A549 (cell line): Measurements from ENCODE around the gene ALAS1. TPM values are rescaled to one million over a fixed set of nuclear protein-coding genes. Genes with fewer than 3 reads are reported as not detected.

Source experiments
- ATAC-seq, 2 experiments: fragments of 200-7000 bp in 1 of 2; fragments of >200 bp in 1 of 2; cut with Nextera tagmentation in 1 of 2; cut with Tn5 transposase in 1 of 2; 3 replicates each; pipeline versions ENCODE4 v1.8.0 to v1.9.1; 2018 to 2020; ENCODE audit warnings: mild to moderate bottlenecking in 1 of 2, moderate library complexity in 1 of 2
- CTCF ChIA-PET: fragments of 300-600 bp; sonication (Branson Sonifier 250); formaldehyde crosslinking; extraction: SDS; loops from one replicate; lab custom pipeline; 2021; ENCODE audit warnings: antibody characterized with exemption, inconsistent platforms; lab: Yijun Ruan, JAX
- POLR2A ChIA-PET: fragments of 350-600 bp; formaldehyde crosslinking; extraction: SDS; loops from one replicate; lab custom pipeline; 2021; ENCODE audit warnings: antibody characterized with exemption, inconsistent platforms; lab: Yijun Ruan, JAX
- DNase-seq, 2 experiments: peaks; one replicate each; pipeline versions ENCODE4 v3.0.0 to v3.0.0-alpha.2; 2011 to 2016; ENCODE audit warnings: low read depth in 1 of 2, low spot score in 1 of 2
- FAIRE-seq: peaks from 2 replicates; lab custom pipeline; 2011; peaks lifted over from hg19 to GRCh38; lab: Jason Lieb, UNC
- H3K27ac ChIP-seq, 2 experiments: fragments of >200 bp; sonication (Bioruptor Twin); formaldehyde crosslinking; 3 replicates each; pipeline ENCODE4 v1.5.1; 2016 to 2017
- H3K4me1 ChIP-seq: fragments of >200 bp; sonication (Bioruptor Twin); formaldehyde crosslinking; 3 replicates; pipeline ENCODE4 v1.6.1; 2016
- H3K4me2 ChIP-seq: fragments of >200 bp; sonication (Bioruptor Twin); formaldehyde crosslinking; 3 replicates; pipeline ENCODE4 v1.6.1; 2016
- H3K4me3 ChIP-seq: fragments of >200 bp; sonication (Bioruptor Twin); formaldehyde crosslinking; 3 replicates; pipeline ENCODE4 v1.5.1; 2016
- H3K9me3 ChIP-seq: fragments of >200 bp; sonication (Bioruptor Twin); formaldehyde crosslinking; 3 replicates; pipeline ENCODE4 v1.6.1; 2016
- ATOH8 ChIP-seq: fragments of 250-450 bp; sonication (Bioruptor Pico); IDR thresholded peaks from 2 replicates; pipeline ENCODE4 v1.5.0; 2020; ENCODE audit warnings: low read depth, mild to moderate bottlenecking, moderate library complexity
- BHLHE40 ChIP-seq: IDR thresholded peaks from 2 replicates; pipeline ENCODE4 v1.6.1; 2012; ENCODE audit warnings: low read depth, low read length, inconsistent platforms
- CTCF ChIP-seq: fragments of >200 bp; sonication (Bioruptor Twin); formaldehyde crosslinking; IDR thresholded peaks from 3 replicates; pipeline ENCODE4 v1.5.1; 2016
- E2F6 ChIP-seq: IDR thresholded peaks from 2 replicates; pipeline ENCODE4 v1.6.1; 2012; ENCODE audit warnings: low read depth, borderline replicate concordance
- EHF ChIP-seq: fragments of 250-450 bp; sonication (Bioruptor Pico); IDR thresholded peaks from 2 replicates; pipeline ENCODE4 v1.5.0; 2020; ENCODE audit warnings: mild to moderate bottlenecking
- EP300 ChIP-seq, 2 experiments: fragments of >200 bp; sonication (Bioruptor Twin); formaldehyde crosslinking; IDR thresholded peaks; 2 replicates in 1 of 2; 3 replicates in 1 of 2; pipeline ENCODE4 v1.6.1; 2016 to 2017
- ESRRA ChIP-seq: fragments of 150-350 bp; IDR thresholded peaks from 2 replicates; pipeline ENCODE4 v1.6.1; 2014; ENCODE audit warnings: mild to moderate bottlenecking, low read length, borderline replicate concordance
- FOSL2 ChIP-seq, 2 experiments: fragments of 450-650 bp in 1 of 2; fragments of >200 bp in 1 of 2; sonication (Bioruptor Twin) in 1 of 2; formaldehyde crosslinking; IDR thresholded peaks; 2 replicates each; pipeline versions ENCODE4 v1.5.0 to v1.6.1; 2016 to 2020; ENCODE audit warnings: mild to moderate bottlenecking in 1 of 2, moderate library complexity in 1 of 2
- HEYL ChIP-seq: fragments of 250-450 bp; sonication (Bioruptor Pico); IDR thresholded peaks from 2 replicates; pipeline ENCODE4 v1.8.0; 2021; ENCODE audit warnings: mild to moderate bottlenecking, moderate library complexity
- HMGXB4 ChIP-seq: fragments of 250-450 bp; sonication (Bioruptor Pico); IDR thresholded peaks from 2 replicates; pipeline ENCODE4 v1.5.0; 2021; ENCODE audit warnings: mild to moderate bottlenecking, moderate library complexity, borderline replicate concordance
- HOXA7 ChIP-seq: fragments of 250-450 bp; sonication (Bioruptor Pico); IDR thresholded peaks from 2 replicates; pipeline ENCODE4 v1.5.0; 2020; ENCODE audit warnings: mild to moderate bottlenecking, moderate library complexity
- MAFK ChIP-seq: fragments of 450-650 bp; IDR thresholded peaks from 2 replicates; pipeline ENCODE4 v1.6.1; 2014; ENCODE audit not compliant: partially characterized antibody
- MAZ ChIP-seq: fragments of 150-350 bp; IDR thresholded peaks from 2 replicates; pipeline ENCODE4 v1.6.1; 2014; ENCODE audit warnings: antibody characterized with exemption, low read depth, low read length, borderline replicate concordance
- NPAS2 ChIP-seq: fragments of 250-450 bp; sonication (Bioruptor Pico); IDR thresholded peaks from 2 replicates; pipeline ENCODE4 v1.8.0; 2022; ENCODE audit warnings: mild to moderate bottlenecking, moderate library complexity, borderline replicate concordance
- PHF8 ChIP-seq: fragments of 200-600 bp; sonication (generic); IDR thresholded peaks from 2 replicates; pipeline ENCODE4 v1.6.1; 2016; ENCODE audit warnings: low read depth, mild to moderate bottlenecking, antibody characterized with exemption, moderate library complexity, borderline replicate concordance
- RNF2 ChIP-seq: fragments of 200-600 bp; sonication (generic); IDR thresholded peaks from 2 replicates; pipeline ENCODE4 v1.6.1; 2016; ENCODE audit warnings: low read depth, mild to moderate bottlenecking, antibody characterized with exemption, moderate library complexity, borderline replicate concordance
- SREBF2 ChIP-seq: fragments of 450-650 bp; IDR thresholded peaks from 2 replicates; pipeline ENCODE4 v1.6.1; 2014; ENCODE audit warnings: mild to moderate bottlenecking, moderate library complexity
- ZSCAN20 ChIP-seq: fragments of 250-450 bp; sonication (Bioruptor Pico); IDR thresholded peaks from 2 replicates; pipeline ENCODE4 v1.8.0; 2022; ENCODE audit warnings: mild to moderate bottlenecking, moderate library complexity
- WGBS: methylation state at CpG from one replicate; pipeline ENCODE4 v1.1.6; 2017; ENCODE audit errors: missing lambda C conversion rate; 5-methylcytosine and 5-hydroxymethylcytosine counted together
- polyA plus RNA-seq, 4 experiments: library from polyadenylated mRNA; depleted of rRNA in 3 of 4; stranded (reverse); fragments of >200 nt; fragmentation: RNase III in 1 of 4; extraction: RNeasy Plus Mini Kit Qiagen cat#74134 plus additional on column Dnase treatment in 1 of 4; gene quantifications; 2 replicates in 3 of 4; 3 replicates in 1 of 4; pipeline ENCODE4 v1.2.3, GENCODE V29; 2011 to 2017
- TF ChIP-seq, protein P1 (sequence below): IDR thresholded peaks from 2 replicates; pipeline ENCODE4 v1.6.1; 2012

Gene ALAS1
- polyA plus RNA-seq, 2 of the 4 experiments (the other 2 are of a cell fraction), result 56.8 to 63.7 TPM

- peaks cover 13% of the 10 kb centered on the region for H3K4me1 ChIP-seq
- DNase-seq, result no peak
- no peak for TF ChIP-seq FOSL2 (IDR thresholded peaks at IDR 0.05)
- no peak for TF ChIP-seq FOSL2 (CRISPR knock-in tag; IDR thresholded peaks at IDR 0.05)
- no peak for TF ChIP-seq NPAS2
- TF ChIP-seq E2F6, result no peak
- no peak for TF ChIP-seq ESRRA
- no peak for TF ChIP-seq EP300 (IDR thresholded peaks at IDR 0.05)
- TF ChIP-seq, protein P1, sequence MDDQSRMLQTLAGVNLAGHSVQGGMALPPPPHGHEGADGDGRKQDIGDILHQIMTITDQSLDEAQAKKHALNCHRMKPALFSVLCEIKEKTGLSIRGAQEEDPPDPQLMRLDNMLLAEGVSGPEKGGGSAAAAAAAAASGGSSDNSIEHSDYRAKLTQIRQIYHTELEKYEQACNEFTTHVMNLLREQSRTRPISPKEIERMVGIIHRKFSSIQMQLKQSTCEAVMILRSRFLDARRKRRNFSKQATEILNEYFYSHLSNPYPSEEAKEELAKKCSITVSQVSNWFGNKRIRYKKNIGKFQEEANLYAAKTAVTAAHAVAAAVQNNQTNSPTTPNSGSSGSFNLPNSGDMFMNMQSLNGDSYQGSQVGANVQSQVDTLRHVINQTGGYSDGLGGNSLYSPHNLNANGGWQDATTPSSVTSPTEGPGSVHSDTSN, result no peak
- no peak for TF ChIP-seq CTCF
- no peak for TF ChIP-seq RNF2
- POLR2A ChIA-PET, result no interaction called here
- H3K4me3 ChIP-seq, result no peak overlapping the region
- WGBS, result 78% methylated on average over 4 of the region's 4 CpGs
- H3K4me2 ChIP-seq, result no peak overlapping the region
- no peak for ATAC-seq
- FAIRE-seq, result no peak
- no peaks in the 10 kb centered on the region for H3K9me3 ChIP-seq
- CTCF ChIA-PET, result interaction anchor here (4.5 kb wide), 1 partner anchor 29 kb away, joined by 24 read pairs; no protein-coding TSS in a partner anchor
- no peak overlapping the region for H3K27ac ChIP-seq
These were observed 6.3 kb upstream of the ALAS1 start for GRCh38 chr3:52191663-52192062.

- WGBS, result 75% methylated on average over 11 of the region's 18 CpGs
- ChIA-PET CTCF (interaction anchor here (0.6 to 4.5 kb wide), 2 partner anchors 27 to 146 kb away, joined by 3 to 24 read pairs; no protein-coding TSS in a partner anchor), POLR2A (interaction anchor here (1.0 kb wide), 1 partner anchor 38 kb away, joined by 3 read pairs; the partner anchor contains the start of gene POC1A)
- H3K4me2 ChIP-seq, result peak overlapping the region; percentile 5; the same call in 2 of the 3 replicates
- TF ChIP-seq FOSL2 (IDR thresholded peaks at IDR 0.05) (no peak), FOSL2 (CRISPR knock-in tag; IDR thresholded peaks at IDR 0.05) (peak; percentile 61; the same call in 1 of the 2 replicates), HEYL (CRISPR knock-in tag) (no peak)
- no peaks in the 10 kb centered on the region for H3K9me3 ChIP-seq
- H3K4me1 ChIP-seq, result peaks cover 24% of the 10 kb centered on the region
- FAIRE-seq, result no peak
- DNase-seq, result peak; percentile 40 to 43
- no peak overlapping the region for H3K4me3 ChIP-seq
- ATAC-seq, result peak; percentile 29 to 50; a peak in 3 of 6 replicates
- H3K27ac ChIP-seq, result 0 out of 6 replicates have a peak overlapping the region, but pooled peaks of 1 of the 2 experiments have one; percentile 37
These were observed 4.9 kb upstream of the ALAS1 start for GRCh38 chr3:52193065-52193464.

- ATAC-seq (no peak), DNase-seq (no peak), FAIRE-seq (no peak)
- Histone ChIP-seq H3K4me1 (peaks cover 31% of the 10 kb centered on the region), H3K4me2 (no peak overlapping the region), H3K4me3 (no peak overlapping the region), H3K27ac (no peak overlapping the region), H3K9me3 (no peaks in the 10 kb centered on the region)
- TF ChIP-seq ATOH8 (CRISPR knock-in tag), result no peak
- no peak for TF ChIP-seq PHF8
- no peak for TF ChIP-seq BHLHE40
- no peak for TF ChIP-seq MAFK
- no peak for TF ChIP-seq ZSCAN20 (CRISPR knock-in tag)
- no peak for TF ChIP-seq MAZ
- TF ChIP-seq EHF (CRISPR knock-in tag), result no peak
- TF ChIP-seq FOSL2 (IDR thresholded peaks at IDR 0.05), result no peak
- TF ChIP-seq FOSL2 (CRISPR knock-in tag; IDR thresholded peaks at IDR 0.05), result no peak
- TF ChIP-seq HMGXB4 (CRISPR knock-in tag), result no peak
- no peak for TF ChIP-seq SREBF2
- no peak for TF ChIP-seq HOXA7 (CRISPR knock-in tag)
- ChIA-PET POLR2A (interaction anchor here (0.6 kb wide), 1 partner anchor 210 kb away, joined by 3 read pairs; no protein-coding TSS in a partner anchor), CTCF (interaction anchor here (4.5 kb wide), 1 partner anchor 26 kb away, joined by 24 read pairs; no protein-coding TSS in a partner anchor)
- 94% methylated on average over 10 of the region's 14 CpGs for WGBS
These were observed 3.3 kb upstream of the ALAS1 start for GRCh38 chr3:52194485-52195290.
